SJSA1 (cell line): Measurements from ENCODE around the gene YPEL5. TPM values are rescaled to one million over a fixed set of nuclear protein-coding genes. Genes with fewer than 3 reads are reported as not detected.

Source experiments
- total RNA-seq: library from RNA; depleted of rRNA; stranded (reverse); fragments of >200 nt; shearing (Covaris generic); gene quantifications from 2 replicates; pipeline ENCODE4 v1.2.3, GENCODE V29; 2014; rRNA removed

YPEL5 gene
- total RNA-seq, 1 experiment from 2014 or later = 44.9 TPM

Other genes starting within 250 kb of the YPEL5 start
- gene ALK, start 225.4 kb upstream of the YPEL5 start, total RNA-seq = not detected in 2 replicates
- gene LBH, start 84.5 kb downstream of the YPEL5 start, total RNA-seq = 163 and 186 TPM in 2 replicates